ENCODE results near the gene C10orf90.

GRCh38 chr10:126520751-126521317 lies 149.7 kb downstream of the C10orf90 start:
- TF ChIP-seq POLR2A (IDR thresholded peaks at IDR 0.05) (no peak), CTCF (IDR thresholded peaks at IDR 0.05) (no peak)
